Stimulated activated effector memory CD8-positive, alpha-beta T cell treated with anti-CD3 and anti-CD28 coated beads, Interleukin-12 subunit alpha, Interleukin-12 subunit beta, amount 100 ng/mL, for 72 hours (primary cell): ENCODE data around the gene TMEM156.

Source experiments
- ATAC-seq: fragments of 150-1000 bp; cut with Tn5 transposase; 2 replicates; pipeline ENCODE4 v1.10.0; 2021
- DNase-seq, 2 donors: peaks; one replicate each; pipeline ENCODE4 v3.0.0; 2021 to 2022; ENCODE audit warnings: low spot score in 2 of 2
- H3K27ac Mint-ChIP-seq: one replicate; pipeline ENCODE4 v1.8.0; 2022; ENCODE audit warnings: mild to moderate bottlenecking, mixed read lengths
- H3K36me3 Mint-ChIP-seq: one replicate; pipeline ENCODE4 v1.8.0; 2022; ENCODE audit warnings: mild to moderate bottlenecking, mixed read lengths
- H3K4me1 Mint-ChIP-seq: one replicate; pipeline ENCODE4 v1.8.0; 2022; ENCODE audit warnings: mixed read lengths
- H3K4me3 Mint-ChIP-seq: one replicate; pipeline ENCODE4 v1.8.0; 2022; ENCODE audit warnings: mild to moderate bottlenecking, mixed read lengths
- H3K9me3 Mint-ChIP-seq: one replicate; pipeline ENCODE4 v1.8.0; 2022; ENCODE audit warnings: mixed read lengths

Gene TMEM156

DNA sequence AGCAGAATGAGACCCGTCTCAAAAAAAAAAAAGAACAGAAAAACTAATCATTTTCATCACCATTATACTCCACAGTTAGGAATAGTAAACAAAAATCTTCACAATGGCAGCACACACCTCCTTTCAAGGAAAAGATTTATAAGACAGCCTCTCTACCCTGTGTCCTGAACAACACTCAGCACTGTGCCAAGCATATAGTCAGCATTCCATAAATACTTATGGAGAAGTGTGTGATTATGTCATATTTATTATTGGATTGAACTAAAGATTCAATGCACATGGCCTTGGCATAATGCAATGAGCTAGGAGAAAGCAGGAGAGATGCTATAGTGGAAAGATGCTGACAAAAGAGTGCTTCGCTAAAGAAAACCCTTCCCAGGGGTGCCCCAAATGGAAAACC is 112.0 kb downstream of the TMEM156 start:
- H3K36me3 Mint-ChIP-seq, result no peaks in the 10 kb centered on the region

DNA sequence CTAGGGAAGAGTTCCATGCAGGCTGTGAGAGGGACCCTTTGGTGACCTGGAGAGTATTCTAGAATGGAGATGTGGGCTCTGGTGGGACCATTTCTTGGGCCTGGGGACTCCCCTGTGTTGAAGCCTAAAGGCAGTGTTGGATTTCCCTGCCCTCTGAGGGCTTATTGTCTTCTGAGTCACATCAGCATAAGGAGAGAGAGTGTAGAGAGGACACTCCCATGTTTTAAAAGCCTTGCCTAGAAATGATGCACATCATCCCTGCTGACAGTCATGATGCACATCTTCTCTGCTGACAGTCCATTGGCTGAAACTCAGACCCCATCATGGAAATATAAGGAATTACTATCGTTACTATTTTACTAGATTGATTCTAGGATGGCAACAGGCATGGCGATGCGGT is 112.7 kb downstream of the TMEM156 start:
- H3K36me3 Mint-ChIP-seq, result no peaks in the 10 kb centered on the region
- no peaks in the 10 kb centered on the region for H3K9me3 Mint-ChIP-seq
- DNase-seq (no peak), ATAC-seq (no peak)
- peaks cover 8% of the 10 kb centered on the region for H3K4me1 Mint-ChIP-seq
- no peak overlapping the region for H3K4me3 Mint-ChIP-seq
- H3K27ac Mint-ChIP-seq, result no peak overlapping the region

More for the DNA sequence above, 112.0 kb downstream of the TMEM156 start:
- Mint-ChIP-seq H3K9me3 (no peaks in the 10 kb centered on the region), H3K27ac (no peak overlapping the region), H3K4me1 (peaks cover 3% of the 10 kb centered on the region), H3K4me3 (no peak overlapping the region)
- ATAC-seq, result no peak
- DNase-seq, result no peak

DNA sequence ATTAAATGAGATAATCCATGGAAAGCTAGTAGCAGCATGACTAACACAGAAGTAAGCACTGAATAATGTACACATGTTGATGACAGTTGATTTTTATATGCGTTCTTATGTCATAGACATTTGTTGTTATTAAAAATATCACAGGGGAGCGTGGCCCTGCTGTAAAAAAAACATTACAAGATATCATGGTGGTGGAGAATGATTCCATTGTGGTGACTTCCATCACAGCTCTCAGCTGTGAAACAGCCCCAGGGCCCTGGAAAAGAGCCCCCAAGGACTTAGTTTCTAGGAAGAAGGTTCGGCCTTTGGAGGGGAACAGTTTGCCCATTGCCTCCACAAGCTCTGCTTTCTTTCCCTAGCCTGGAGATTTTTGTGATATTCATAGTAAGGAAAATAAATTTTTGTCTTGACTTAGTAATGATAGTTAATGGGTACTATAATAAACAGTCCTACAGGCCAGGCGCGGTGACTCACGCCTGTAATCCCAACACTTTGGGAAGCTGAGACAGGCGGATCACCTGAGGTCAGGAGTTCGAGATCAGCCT is 114.7 kb downstream of the TMEM156 start:
- Mint-ChIP-seq H3K9me3 (no peaks in the 10 kb centered on the region), H3K27ac (no peak overlapping the region), H3K4me1 (peaks cover 8% of the 10 kb centered on the region), H3K4me3 (no peak overlapping the region), H3K36me3 (no peaks in the 10 kb centered on the region)
- ATAC-seq (no peak), DNase-seq (no peak)
